SK-N-SH (cell line): ENCODE measurements around the gene TROAP.

Experiments used
- CHD2 ChIP-seq: fragments of 150-350 bp; IDR thresholded peaks from 2 replicates; pipeline ENCODE4 v1.6.1; 2018; ENCODE audit warnings: low read length; ENCODE audit not compliant: partially characterized antibody
- CTCF ChIP-seq: fragments of 200-600 bp; sonication (generic); IDR thresholded peaks from 2 replicates; pipeline ENCODE4 v1.6.1; 2017; ENCODE audit warnings: antibody characterized with exemption, mild to moderate bottlenecking, moderate library complexity
- MAX ChIP-seq: IDR thresholded peaks from 2 replicates; pipeline ENCODE4 v1.4.0; 2012; ENCODE audit warnings: low read depth
- MXI1 ChIP-seq: IDR thresholded peaks from 2 replicates; pipeline ENCODE4 v1.6.1; 2012; ENCODE audit warnings: mild to moderate bottlenecking, low read depth, low read length, improper control_type of control experiment
- POLR2AphosphoS5 ChIP-seq: IDR thresholded peaks from 2 replicates; pipeline ENCODE4 v1.6.1; 2012; ENCODE audit warnings: low read depth, low read length
- SIN3A ChIP-seq: IDR thresholded peaks from 2 replicates; pipeline ENCODE4 v1.6.1; 2012; ENCODE audit warnings: low read depth, mild to moderate bottlenecking, low read length, moderate library complexity, borderline replicate concordance
- SMC3 ChIP-seq: IDR thresholded peaks from 2 replicates; pipeline ENCODE4 v1.6.1; 2012; ENCODE audit warnings: low read depth, low read length, improper control_type of control experiment
- YY1 ChIP-seq: IDR thresholded peaks from 2 replicates; pipeline ENCODE4 v1.4.0; 2012; ENCODE audit warnings: low read depth, mild to moderate bottlenecking
- TF ChIP-seq, protein P1 (sequence below): IDR thresholded peaks from 2 replicates; pipeline ENCODE4 v1.6.1; 2012; ENCODE audit warnings: mild to moderate bottlenecking, low read depth, low read length, moderate library complexity

GRCh38 chr12:49301760-49302159, 21.3 kb upstream of the TROAP start:
- TF ChIP-seq CTCF (no peak), POLR2AphosphoS5 (no peak), CHD2 (no peak), MAX (no peak), MXI1 (no peak), YY1 (no peak), SMC3 (no peak), SIN3A (no peak)
- TF ChIP-seq, protein P1, sequence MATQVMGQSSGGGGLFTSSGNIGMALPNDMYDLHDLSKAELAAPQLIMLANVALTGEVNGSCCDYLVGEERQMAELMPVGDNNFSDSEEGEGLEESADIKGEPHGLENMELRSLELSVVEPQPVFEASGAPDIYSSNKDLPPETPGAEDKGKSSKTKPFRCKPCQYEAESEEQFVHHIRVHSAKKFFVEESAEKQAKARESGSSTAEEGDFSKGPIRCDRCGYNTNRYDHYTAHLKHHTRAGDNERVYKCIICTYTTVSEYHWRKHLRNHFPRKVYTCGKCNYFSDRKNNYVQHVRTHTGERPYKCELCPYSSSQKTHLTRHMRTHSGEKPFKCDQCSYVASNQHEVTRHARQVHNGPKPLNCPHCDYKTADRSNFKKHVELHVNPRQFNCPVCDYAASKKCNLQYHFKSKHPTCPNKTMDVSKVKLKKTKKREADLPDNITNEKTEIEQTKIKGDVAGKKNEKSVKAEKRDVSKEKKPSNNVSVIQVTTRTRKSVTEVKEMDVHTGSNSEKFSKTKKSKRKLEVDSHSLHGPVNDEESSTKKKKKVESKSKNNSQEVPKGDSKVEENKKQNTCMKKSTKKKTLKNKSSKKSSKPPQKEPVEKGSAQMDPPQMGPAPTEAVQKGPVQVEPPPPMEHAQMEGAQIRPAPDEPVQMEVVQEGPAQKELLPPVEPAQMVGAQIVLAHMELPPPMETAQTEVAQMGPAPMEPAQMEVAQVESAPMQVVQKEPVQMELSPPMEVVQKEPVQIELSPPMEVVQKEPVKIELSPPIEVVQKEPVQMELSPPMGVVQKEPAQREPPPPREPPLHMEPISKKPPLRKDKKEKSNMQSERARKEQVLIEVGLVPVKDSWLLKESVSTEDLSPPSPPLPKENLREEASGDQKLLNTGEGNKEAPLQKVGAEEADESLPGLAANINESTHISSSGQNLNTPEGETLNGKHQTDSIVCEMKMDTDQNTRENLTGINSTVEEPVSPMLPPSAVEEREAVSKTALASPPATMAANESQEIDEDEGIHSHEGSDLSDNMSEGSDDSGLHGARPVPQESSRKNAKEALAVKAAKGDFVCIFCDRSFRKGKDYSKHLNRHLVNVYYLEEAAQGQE, result no peak
